GM19240 (cell line): ENCODE results near the gene ADM2.
A peak's percentile ranks its signal among the peaks of the same experiment; 100 is the strongest.

ENCODE experiments used
- DNase-seq: peaks from one replicate; pipeline ENCODE4 v3.0.0; 2011; ENCODE audit warnings: low spot score; ENCODE audit not compliant: insufficient read length

Gene ADM2

GRCh38 chr22:50483977-50484853 lies 2.9 kb downstream of the ADM2 start:
- no peak for DNase-seq

DNA sequence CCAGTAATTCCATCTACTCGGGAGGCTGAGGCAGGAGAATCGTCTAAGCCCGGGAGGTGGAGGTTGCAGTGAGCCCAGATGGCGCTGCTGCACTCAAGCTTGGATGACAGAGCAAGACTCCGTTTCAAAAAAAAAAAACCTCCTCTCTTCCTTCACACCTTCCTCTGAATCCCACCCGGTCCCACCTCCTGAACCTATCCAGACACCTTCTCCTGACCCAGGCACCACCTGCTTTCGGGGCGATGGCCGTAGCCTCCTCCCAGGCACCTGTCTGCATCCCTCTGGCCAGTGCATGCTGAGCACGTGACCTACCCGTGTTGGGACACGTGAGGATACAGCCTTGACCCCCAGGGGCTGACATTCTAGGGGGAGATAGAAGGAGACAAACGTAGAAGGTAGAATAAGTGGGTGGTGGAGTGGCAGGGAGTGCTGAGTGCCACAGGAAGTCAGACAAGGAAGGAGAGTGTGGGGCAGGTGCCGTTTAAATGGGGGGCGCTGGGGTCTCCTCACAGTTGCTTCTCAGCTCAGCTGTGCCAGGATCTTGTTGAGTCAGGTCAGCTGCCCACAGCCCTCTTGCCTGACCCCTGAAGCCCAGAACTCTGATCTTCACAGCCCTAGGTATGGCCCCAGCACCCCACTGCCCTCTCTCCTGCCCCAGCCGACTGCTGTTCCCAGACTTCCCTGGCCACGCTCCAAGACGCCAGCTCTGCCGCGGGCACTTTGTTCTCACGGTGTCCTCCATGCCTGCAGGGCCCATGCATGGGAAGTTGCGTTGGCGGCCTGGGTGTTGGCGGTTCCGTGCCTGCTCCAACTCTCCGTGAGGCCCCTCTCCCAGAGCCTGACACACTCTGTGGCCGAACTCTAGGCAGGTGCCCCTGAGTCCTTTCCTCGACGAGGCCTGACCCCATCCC lies 4.1 kb downstream of the ADM2 start:
- no peak for DNase-seq

DNA sequence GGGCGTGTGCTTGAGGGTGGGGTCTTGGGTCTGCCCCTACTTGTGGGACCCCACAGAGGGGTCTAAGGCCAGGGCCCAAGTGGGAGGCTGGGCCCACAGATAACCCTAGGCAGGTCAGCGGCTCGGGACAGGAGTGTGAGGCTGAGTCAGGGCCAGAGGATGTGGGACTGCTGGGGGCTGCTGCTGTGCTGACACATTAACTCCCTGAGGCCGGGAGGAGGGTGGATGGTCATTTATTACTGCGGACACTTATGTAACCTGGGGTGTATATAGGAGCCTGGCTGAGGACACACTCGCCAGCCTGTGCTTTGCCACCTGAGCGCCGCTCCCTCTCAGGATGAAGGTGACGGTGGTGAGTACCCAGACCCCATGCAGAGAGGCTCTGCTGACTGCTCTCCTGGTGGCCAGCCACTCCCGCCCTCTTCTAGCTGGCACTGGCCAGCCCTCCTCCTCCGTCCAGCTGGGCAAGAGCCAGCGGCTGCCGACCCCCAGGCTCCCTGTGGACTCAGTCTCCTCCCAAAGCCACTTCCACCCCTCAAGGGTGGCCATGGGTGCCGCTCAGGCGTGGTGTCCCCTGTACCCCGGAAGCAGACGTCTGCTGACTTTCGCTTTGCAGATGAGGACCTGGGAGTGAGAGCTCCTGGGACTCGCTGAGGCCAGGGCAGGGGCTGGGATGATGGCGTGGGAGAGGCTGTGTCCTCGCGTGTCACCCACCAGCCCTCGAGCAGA lies 5.4 kb downstream of the ADM2 start, which contains the start of gene MIOX:
TSS of gene MIOX (plus strand) at position 299 of the 729 bp plus-strand sequence. CDS start at position 338, 39 bp downstream.
- DNase-seq: no peak

DNA sequence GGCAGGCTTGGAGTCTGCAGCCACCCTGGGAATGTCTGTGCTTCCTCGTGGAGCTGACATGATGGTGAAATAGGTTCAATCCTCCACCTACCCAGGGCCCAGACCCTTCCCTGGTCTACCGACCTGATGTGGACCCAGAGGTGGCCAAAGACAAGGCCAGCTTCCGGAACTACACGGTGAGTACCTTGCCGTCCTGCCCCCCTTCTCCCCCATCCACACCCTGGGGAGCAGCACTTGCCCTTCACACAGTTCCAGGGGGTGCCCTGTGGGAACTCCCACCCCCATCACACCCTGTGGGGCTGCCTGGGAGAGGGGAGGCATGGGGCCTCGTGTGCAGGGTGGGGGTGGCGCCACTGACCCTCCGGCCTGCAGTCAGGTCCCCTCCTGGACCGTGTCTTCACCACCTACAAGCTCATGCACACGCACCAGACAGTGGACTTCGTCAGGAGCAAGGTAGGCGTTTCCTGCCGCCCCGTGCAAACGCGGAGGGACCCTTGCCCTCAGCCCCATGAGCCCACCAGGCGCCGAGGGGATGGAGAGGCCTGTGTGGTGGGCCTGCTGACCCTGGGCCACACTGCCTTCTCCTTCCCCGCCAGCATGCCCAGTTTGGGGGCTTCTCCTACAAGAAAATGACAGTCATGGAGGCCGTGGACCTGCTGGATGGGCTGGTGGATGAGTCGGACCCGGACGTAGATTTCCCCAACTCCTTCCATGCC lies 6.1 kb downstream of the ADM2 start:
- DNase-seq: no peak

DNA sequence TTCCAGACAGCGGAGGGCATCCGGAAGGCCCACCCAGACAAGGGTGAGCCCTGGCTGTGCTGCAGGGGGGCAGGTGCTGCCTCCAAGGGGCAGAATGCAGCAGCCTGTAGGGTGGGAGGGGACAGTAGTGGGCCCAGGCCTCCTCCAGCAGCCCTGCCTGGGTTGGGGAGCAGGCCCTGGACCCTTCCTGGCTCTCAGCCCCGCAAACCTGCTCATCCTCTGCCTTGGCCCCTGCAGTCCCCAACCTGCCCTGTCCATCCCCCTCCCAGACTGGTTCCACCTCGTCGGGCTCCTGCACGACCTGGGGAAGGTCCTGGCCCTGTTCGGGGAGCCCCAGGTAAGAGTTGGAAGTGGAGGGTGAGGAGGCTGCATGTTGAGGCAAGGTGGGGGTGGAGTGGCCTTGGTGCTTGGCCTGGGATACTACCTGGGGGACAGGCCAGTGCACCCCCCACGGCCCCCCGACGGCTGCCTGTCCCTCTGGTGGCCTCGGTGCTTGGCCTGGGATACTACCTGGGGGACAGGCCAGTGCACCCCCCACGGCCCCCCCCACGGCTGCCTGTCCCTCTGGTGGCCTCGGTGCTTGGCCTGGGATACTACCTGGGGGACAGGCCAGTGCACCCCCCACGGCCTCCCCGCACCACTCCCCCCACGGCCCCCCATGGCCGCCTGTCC lies 6.8 kb downstream of the ADM2 start:
- no peak for DNase-seq

GRCh38 chr22:50488886-50489285 lies 7.5 kb downstream of the ADM2 start:
- no peak for DNase-seq

DNA sequence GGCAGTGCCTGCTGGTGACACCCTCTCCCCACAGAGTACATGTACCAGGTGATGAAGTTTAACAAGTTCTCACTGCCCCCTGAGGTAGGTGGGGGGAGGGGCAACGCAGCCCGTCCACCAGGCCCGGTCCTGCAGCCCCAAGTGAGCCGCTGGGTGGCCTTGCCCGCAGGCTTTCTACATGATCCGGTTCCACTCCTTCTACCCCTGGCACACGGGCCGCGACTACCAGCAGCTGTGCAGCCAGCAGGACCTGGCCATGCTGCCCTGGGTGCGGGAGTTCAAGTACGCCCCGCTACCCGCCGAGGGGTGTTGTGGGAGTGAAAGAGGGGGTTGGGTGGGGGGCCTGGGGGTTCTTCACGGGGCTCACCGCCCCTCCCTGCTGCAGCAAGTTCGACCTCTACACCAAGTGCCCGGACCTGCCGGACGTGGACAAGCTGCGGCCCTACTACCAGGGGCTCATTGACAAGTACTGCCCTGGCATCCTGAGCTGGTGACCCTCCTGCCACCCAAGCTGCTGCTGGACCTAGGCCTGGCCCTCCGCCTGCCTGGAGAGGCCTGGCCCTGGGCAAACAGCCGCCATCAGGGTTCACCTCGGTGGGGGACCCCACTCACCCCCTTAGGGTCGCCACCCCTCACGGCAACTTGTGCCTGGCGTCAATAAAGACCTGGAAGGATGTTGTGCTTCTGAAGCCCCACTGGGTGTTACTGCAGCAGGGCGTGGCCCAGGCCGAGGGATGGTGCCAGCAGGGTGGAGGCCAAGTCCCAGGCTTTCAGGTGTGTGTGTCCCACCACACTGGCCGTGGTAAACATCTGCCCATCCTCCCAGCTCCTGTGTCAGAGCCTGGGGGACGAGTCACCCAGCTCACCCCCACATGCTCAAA lies 8.3 kb downstream of the ADM2 start:
- no peak for DNase-seq

- DNase-seq: no peak
Measured at GRCh38 chr22:50490531-50491308, 9.4 kb downstream of the ADM2 start.

DNA sequence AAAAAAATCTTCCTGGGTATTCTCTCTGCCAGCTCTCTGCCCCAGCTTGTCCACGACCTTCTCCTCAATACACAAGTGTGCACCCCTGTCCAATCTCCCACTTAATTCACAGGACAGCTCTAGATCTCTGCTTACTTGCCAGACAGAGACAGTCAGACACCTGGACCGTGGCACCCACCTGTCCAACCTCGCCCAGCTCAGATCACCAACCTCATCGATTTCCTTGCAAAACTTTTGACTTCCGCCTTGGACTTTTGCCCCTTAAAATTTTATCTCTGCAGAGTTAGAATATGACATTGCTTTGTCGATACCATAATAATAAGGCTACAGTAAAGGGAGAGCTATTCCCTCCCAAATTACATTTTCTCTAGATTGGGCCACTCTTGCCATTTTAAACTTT lies 15.8 kb downstream of the ADM2 start:
- DNase-seq: no peak

DNA sequence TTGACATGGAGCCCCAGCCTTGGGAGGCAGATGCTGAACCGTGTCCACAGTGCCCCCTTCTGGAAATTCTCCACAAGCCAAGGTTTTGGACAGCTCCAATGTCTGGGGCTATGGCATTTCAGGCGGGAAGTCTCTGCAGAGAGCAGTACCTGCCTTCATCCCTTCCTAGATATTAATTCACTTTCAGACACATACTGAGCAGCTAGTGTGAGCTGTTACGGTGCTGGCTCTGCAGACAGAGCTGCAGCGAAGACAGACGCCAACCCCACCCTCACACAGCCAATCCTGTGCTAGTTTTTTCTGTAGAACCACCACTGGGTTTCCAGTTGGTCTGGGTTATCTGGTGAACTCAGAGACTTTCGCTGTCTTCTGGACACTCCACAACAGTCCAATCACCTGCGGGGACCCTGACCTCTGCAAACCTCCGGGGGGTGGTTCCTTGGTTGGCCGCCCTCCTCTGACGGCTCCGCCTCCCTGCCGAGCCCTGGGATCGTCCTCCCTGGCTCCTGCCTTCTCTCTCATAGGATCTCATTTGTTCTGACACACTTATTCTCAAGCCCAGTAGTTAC lies 17.1 kb downstream of the ADM2 start:
- DNase-seq: peak; percentile 65

GRCh38 chr22:50500452-50500851 lies 19.1 kb downstream of the ADM2 start:
- no peak for DNase-seq

DNA sequence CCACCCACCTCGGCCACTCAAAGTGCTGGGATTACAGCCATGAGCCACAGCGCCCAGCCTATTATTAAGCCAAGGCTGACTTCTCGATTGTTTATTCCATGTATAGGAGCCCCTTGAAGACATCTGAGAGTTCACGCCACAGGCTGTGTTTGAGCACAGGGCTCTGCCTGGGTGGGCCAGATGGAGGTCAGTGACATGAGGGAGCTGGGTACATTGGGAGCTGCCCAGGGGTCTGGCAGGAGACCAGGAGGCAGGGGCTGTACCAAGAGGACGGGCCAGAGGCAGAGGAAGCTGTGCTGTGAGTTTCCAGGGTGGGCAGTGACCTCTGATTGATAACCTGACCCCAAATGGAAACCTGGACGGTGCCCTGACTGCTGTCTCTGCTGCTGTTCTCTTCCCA lies 20.8 kb downstream of the ADM2 start:
- DNase-seq: no peak

- DNase-seq: no peak
Measured at GRCh38 chr22:50502628-50503474, 21.5 kb downstream of the ADM2 start.

DNA sequence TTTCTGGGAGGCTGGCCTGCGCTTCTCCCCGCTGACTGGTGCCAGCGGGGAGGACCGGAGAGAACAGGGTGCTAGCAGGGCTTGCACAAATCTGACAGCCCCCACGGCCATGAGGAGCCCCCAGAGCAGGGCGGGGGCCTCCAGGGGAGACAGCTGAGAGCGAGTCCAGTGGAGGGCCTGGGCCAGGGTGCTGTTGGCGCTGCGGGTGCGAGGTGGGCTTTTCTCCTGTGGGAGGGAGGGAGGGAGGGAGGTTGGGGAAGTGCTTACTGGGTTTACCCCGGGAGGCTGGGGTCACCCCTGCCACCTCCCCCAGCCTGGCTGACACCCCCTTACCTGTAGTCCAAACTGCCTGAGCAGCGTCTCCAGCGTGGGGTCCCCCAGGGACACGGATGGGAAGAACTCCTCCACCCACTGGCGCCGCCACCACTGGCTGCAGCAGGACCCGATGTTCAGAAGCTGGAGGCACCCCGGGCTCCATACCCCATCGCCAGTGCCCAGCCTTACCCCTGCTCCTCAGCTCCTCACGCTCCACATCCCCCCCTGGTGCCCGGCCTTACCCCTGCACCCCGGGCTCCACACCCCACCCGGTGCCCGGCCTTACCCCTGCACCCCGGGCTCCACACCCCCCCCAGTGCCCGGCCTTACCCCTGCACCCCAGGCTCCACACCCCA lies 22.3 kb downstream of the ADM2 start:
- no peak for DNase-seq

- DNase-seq: no peak
Measured at GRCh38 chr22:50504369-50505211, 23.2 kb downstream of the ADM2 start.

DNA sequence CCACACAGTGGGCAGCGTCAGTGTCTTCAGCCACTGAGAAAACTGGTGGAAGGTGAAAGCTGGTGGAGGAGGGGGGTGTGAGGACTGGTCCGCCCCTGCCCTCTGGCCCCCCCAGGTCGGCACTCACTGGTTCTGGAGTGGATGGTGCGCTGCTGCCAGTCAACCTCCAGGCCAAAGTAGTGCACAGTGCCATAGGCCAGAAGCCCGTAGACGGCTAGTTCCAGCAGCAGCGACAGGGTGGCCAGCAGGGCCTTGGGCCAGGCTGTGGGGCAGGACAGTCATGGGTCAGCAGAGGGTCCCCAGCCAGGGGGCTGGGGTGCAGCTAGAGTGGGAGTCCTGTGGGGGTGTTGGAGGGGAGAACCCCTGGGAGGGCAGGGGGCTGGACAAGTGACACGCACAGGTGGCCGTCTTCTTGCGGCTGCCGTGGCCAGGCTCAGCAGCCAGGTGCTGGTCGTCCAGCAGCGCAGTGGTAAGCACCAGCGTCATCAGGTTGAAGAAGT lies 24.0 kb downstream of the ADM2 start:
- DNase-seq: no peak
